GM19043 (cell line): ENCODE measurements around the gene MBNL1.
"Not testable (repeated sequence)": the region's sequence is repeated elsewhere in the genome, so short reads cannot be mapped to it uniquely, and the experiment has no call there.

ENCODE experiments used
- ATAC-seq: cut with Tn5 transposase; IDR thresholded peaks from one replicate; pipeline ENCODE4 v1.9.1; 2021; ENCODE audit warnings: low read depth; ENCODE audit not compliant: unreplicated experiment

The MBNL1 gene

DNA sequence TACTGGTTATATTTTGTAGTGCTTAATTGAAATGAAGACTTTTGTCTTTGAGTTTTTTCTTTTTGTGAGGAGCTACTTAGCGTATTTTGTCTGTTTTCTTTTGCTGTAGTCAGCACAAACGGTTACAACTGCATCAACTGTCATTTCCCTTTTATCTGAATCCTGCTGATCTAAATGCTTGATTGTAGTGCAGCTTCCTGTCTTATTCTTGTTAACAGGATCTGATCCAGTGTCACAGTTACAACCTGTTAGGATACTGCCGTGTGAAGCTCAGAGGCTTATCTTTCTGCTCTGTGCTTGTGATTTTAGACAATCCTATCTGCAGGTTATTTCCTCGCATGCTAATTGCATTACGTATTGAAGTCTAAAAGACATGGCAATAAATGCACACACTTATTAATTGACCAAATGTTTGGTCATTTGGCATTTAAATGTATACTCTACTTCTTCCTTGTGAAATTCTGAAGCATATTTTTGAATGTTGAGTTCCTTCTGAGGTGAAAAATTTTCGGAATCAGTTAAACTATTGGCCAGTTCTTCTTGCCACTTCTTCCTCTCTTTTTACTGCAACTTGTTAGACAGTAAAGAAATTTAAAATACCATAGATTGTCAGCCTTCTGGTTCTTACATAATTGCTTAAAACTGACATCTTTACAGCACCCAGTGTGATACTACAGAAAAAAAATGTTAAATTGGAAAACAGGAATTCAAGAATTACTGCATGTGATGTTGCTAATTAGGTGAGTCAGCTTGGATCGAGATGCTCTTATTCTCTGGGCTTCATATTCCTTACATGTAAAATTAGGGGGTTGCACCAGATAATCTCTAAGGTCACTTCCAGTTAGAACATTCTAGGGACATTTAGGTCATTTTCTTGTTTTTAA lies 168.2 kb downstream of the MBNL1 start:
- no peak for ATAC-seq

DNA sequence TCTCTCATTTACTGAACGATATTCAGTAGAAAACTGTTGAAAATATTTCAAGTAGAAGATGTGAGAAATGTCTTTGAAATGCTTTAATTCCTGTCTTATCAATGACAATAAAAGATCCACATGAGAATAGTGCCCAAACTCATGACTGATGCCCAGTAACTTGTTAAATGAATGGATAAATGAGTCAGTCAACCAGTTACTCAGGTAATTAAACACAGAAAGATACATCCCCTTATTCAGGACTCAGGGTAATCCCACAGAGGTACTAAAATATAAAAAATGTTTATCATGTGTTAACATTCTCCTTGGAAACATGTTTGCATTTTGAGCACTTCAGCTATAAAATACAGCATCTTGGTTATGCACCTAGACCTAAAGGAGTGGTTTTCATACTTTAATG lies 169.5 kb downstream of the MBNL1 start:
- ATAC-seq = no peak

GRCh38 chr3:152438706-152439105 lies 170.0 kb downstream of the MBNL1 start:
- ATAC-seq = no peak

DNA sequence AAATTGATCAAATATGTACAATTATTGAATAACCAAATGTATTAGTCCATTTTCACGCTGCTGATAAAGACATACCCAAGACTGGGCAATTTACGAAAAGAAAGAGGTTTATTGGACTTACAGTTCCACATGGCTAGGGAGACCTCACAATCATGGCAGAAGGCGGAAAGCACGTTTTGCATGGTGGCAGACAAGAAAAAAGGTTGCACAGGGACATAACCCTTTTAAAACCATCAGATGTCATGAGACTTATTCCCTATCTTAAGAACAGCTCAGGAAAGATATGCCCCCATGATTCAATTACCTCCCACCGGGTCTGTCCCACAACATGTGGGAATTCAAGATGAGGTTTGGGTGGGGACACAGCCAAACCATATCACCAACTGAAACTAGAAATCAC lies 171.5 kb downstream of the MBNL1 start:
- ATAC-seq = not testable (repeated sequence)

DNA sequence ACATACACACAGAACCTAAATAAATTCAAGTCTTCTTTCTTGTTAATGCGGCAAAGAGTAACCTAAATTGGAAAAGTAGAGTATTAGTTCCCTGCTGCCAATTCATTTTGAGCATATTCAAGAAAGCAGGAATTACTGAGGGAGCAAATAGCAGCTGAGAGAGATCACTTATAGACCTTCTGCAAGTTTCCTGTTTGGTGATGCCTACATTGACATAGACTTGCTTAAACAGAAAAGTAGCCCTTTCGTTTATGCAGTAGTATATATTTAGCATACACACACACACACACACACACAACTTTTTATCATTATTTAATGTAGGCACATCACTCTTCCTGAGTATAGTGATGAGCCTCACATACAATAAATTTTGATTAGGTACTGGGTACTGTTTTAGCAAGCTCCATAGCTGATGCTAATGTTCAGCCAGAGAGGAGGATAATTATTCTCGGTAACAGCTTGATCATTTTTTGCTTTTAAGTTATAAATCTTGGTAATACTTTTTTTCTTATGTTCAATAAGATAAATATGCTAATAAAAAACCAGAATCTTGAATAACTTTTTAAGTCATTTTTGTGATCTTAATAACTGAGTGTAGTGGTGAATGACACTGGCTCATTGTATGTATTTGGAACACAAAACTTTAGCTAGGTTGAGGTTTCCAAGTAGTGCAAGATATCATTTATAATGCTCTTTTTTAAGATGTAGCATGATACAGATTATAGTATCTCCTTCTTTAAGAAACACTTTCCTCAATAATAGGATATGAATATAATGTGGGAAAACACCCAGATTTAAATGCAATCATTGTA lies 174.7 kb downstream of the MBNL1 start:
- ATAC-seq = no peak

GRCh38 chr3:152444029-152444641 lies 175.4 kb downstream of the MBNL1 start:
- ATAC-seq = no peak

GRCh38 chr3:152445212-152445611 lies 176.5 kb downstream of the MBNL1 start:
- ATAC-seq = no peak

- ATAC-seq = no peak
These were observed 177.8 kb downstream of the MBNL1 start for GRCh38 chr3:152446495-152446894.

DNA sequence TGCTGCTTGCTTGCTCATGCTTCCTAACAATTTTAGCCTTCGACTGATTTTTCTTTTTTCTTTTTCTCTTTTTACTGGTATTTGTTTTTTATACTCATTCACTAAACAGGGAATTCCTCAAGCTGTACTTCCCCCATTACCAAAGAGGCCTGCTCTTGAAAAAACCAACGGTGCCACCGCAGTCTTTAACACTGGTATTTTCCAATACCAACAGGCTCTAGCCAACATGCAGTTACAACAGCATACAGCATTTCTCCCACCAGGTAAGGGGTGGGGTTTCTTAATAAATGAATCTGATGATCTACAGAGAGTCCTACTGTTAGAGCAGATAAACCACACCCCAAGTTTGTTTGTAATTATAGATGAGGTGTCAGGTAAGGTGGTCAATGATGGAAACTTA lies 178.8 kb downstream of the MBNL1 start:
- no peak for ATAC-seq

- no peak for ATAC-seq
These were observed 179.4 kb downstream of the MBNL1 start for GRCh38 chr3:152448091-152448490.

- no peak for ATAC-seq
These were observed 183.6 kb downstream of the MBNL1 start for GRCh38 chr3:152452318-152452717.

GRCh38 chr3:152454076-152454875 lies 185.5 kb downstream of the MBNL1 start:
- no peak for ATAC-seq

- ATAC-seq = no peak
These were observed 187.3 kb downstream of the MBNL1 start for GRCh38 chr3:152455989-152456388.

DNA sequence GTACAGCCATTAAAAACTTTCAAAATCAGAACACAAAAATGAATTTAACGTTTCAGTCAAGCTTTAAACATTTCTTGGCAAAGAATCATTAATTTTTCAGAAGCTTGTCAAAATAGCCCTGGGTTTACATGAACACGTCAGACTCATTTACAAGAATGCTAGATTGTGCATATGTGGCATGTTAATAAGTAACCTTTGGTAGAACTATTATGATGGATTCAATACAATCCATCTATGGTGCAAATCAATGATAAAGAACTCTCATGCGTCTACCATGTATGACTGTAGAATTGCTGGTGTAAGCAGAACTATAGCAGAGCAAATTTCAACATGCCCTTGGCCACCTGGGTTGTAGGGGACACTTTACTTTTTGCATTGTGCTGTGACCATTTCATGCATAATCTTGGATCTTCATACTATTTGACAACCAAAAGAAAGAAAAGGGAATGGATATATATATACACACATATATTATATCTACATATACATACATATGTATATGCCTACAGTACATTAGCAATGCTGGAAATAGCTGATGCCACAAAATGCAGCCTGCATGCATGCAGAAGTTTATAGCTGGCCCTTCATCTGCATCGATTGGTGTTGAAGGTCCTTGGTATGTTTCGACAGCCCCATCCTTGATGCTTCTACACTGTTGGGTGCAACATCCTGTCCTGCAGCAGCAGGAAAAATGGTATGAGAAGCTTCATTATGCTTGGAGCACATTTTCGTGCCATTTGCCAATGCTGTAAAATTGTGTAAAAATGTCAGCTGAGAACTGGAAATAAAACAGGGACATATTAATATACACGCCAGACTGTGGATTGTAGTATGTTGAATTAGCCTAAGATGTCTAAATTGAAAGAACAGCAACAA lies 189.0 kb downstream of the MBNL1 start:
- no peak for ATAC-seq

DNA sequence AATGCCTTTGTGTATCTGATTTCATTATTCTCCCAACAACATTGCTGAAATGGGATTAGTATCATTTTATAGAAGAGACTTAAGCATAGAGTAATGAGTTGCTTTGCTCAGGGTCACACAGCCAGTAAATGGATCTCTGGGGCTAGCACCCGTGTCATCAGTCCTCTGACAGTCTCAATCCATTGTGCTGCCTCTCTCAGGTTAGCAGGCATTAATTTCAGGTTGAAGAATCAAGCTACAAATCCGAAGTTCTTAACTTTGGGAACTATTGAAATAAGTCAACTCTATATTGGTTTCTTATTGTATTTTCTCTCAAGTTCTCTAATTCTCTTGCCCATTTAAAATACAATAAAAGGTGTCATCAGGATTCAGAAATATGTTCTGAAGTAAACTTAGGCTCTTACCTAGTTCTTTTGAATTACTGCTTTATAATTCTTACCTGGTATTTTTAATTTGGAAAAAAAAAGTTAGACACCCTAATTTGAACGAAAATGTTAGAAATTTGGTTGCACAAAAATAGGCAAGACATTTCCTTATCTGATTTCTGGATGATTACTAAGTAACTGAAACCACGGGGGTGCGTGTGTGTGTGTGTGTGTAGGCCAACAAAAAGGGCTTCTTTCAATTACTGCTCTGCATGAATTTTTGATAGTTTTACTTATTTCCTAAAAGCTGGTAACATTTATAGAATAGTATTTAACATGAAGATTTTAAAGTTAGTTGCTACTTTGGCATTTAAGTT lies 189.8 kb downstream of the MBNL1 start:
- ATAC-seq = no peak

GRCh38 chr3:152459118-152459515 lies 190.4 kb downstream of the MBNL1 start:
- ATAC-seq = no peak

DNA sequence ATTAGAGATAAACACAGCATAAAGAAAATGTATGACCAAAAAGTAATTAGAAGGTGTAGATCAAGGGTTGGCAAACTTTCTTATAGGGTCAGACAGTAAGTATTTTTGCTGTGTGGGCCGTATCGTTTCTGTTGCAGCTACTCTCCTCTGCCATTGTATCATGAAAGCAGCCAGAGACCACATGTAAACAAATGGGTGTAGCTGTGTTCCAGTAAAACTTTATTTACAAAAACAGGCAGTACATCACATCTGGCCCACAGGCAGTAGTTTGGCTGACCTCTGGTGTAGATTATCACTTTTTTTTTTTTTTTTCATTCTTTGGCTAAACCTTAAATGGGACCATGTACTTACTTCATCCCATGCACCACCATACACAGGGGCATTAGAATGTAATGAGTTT lies 190.8 kb downstream of the MBNL1 start:
- ATAC-seq = no peak

DNA sequence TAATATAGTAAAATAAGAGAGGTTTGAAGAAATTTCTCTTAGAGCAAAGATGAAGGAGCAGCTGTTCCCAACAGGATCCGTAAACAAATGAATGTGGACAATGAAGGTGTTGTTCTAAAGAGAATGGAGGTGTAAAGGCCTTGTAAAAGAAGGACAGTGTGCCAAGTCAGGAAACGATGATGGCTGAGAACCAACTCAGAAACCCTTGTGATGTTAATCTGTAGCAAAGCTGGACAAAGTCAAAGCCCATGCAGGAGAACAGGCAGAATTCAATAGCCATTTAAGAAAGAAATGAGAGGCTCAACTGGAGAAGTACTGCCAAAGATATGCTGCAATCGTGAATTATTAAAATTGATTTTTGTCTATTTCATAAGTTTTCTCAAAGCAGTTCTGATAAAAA lies 192.2 kb downstream of the MBNL1 start:
- ATAC-seq = no peak

DNA sequence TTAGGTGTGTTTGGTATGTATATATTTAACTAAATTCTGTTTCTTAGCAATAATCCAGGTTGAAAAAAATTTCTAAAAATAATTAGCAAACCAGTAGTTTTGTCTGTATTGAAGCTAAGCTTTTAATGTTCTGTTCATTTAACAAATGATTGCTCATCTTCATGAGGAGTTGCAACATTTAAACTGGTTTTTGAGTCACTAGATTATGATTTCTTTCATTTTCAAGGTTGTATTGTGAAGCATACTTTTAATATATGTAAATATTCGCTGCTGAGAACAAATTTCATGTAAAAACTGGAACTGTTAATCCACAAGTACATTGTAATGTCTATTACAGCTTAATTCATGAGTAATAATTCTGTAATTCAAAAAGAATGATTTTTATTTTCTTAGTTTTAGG lies 192.7 kb downstream of the MBNL1 start:
- ATAC-seq = no peak
